Caco-2 (cell line): ENCODE data around the gene SERPINC1. TPM values are rescaled to one million over a fixed set of nuclear protein-coding genes. Genes with fewer than 3 reads are reported as not detected.

ENCODE experiments used
- BruUV-seq: library from RNA; stranded (reverse); fragments of 400-500 nt; replicated peaks from 2 replicates; lab custom pipeline; 2021; lab: Mats Ljungman, UMichigan
- CTCF ChIA-PET: fragments of 300-600 bp; sonication (Branson Sonifier 250); formaldehyde crosslinking; loops from one replicate; lab custom pipeline; 2022; ENCODE audit warnings: antibody characterized with exemption; lab: Charles Lee
- POLR2A ChIA-PET: fragments of 300-600 bp; sonication (Branson Sonifier 250); formaldehyde crosslinking; loops from one replicate; lab custom pipeline; 2022; ENCODE audit warnings: antibody characterized with exemption; lab: Charles Lee
- DNase-seq, 2 experiments: peaks; one replicate each; pipeline versions ENCODE4 v3.0.0 to v3.0.0-alpha.2; 2020 to 2022
- H3K27me3 ChIP-seq: replicated peaks from 2 replicates; pipeline ENCODE4 v1.6.0; 2011; ENCODE audit warnings: low read length; ENCODE audit not compliant: control insufficient read depth, insufficient read depth
- H3K36me3 ChIP-seq: 2 replicates; pipeline ENCODE4 v1.5.1; 2011; ENCODE audit warnings: low read length; ENCODE audit not compliant: control insufficient read depth, insufficient read depth
- H3K4me1 ChIP-seq: fragments of 250-450 bp; sonication (Bioruptor Pico); 2 replicates; pipeline ENCODE4 v1.5.1; 2020; ENCODE audit warnings: mild to moderate bottlenecking
- H3K4me3 ChIP-seq: 2 replicates; pipeline ENCODE4 v1.5.1; 2011; ENCODE audit warnings: low read depth, mild to moderate bottlenecking, control low read depth, low read length
- H3K9me3 ChIP-seq: fragments of 250-450 bp; sonication (Bioruptor Pico); 2 replicates; pipeline ENCODE4 v1.5.1; 2020; ENCODE audit warnings: mild to moderate bottlenecking, moderate library complexity
- H3K27ac Mint-ChIP-seq: one replicate; pipeline ENCODE4 v1.8.0; 2022; ENCODE audit warnings: mixed read lengths; ENCODE audit not compliant: unreplicated experiment
- H3K27me3 Mint-ChIP-seq: one replicate; pipeline ENCODE4 v1.8.0; 2022; ENCODE audit warnings: mixed read lengths; ENCODE audit not compliant: insufficient read depth, unreplicated experiment
- H3K36me3 Mint-ChIP-seq: one replicate; pipeline ENCODE4 v1.8.0; 2022; ENCODE audit warnings: mild to moderate bottlenecking, mixed read lengths; ENCODE audit not compliant: insufficient read depth, unreplicated experiment
- H3K4me1 Mint-ChIP-seq: one replicate; pipeline ENCODE4 v1.8.0; 2022; ENCODE audit warnings: low read depth, mixed read lengths; ENCODE audit not compliant: unreplicated experiment
- H3K4me3 Mint-ChIP-seq: one replicate; pipeline ENCODE4 v1.8.0; 2022; ENCODE audit warnings: mild to moderate bottlenecking, moderate library complexity, mixed read lengths; ENCODE audit not compliant: unreplicated experiment
- H3K9me3 Mint-ChIP-seq: one replicate; pipeline ENCODE4 v1.8.0; 2022; ENCODE audit warnings: mixed read lengths; ENCODE audit not compliant: unreplicated experiment
- intact Hi-C: fragments of 100-400 bp; cut with micrococcal nuclease; formaldehyde crosslinking; loops from one replicate; pipeline ENCODE4 v1.10.0; 2022; ENCODE audit not compliant: unreplicated experiment
- total RNA-seq: library from RNA; stranded (reverse); gene quantifications from 2 replicates; pipeline ENCODE4 v1.2.3, GENCODE V29; 2022
- TF ChIP-seq, protein P1 (sequence below), 2 experiments: fragments of 200-600 bp in 1 of 2; IDR thresholded peaks; 1 replicate in 1 of 2; 2 replicates in 1 of 2; pipeline versions ENCODE4 v1.5.1 to v1.8.0; 2011 to 2022; ENCODE audit warnings: antibody characterized with exemption in 1 of 2, control low read depth in 1 of 2, inconsistent platforms in 1 of 2, low read depth in 1 of 2, low read length in 1 of 2, mild to moderate bottlenecking in 1 of 2, moderate library complexity in 1 of 2; ENCODE audit not compliant: insufficient read depth in 1 of 2, severe bottlenecking in 1 of 2, unreplicated experiment in 1 of 2

SERPINC1 gene
- total RNA-seq, 1 experiment from 2014 or later = 0.98 TPM

DNA sequence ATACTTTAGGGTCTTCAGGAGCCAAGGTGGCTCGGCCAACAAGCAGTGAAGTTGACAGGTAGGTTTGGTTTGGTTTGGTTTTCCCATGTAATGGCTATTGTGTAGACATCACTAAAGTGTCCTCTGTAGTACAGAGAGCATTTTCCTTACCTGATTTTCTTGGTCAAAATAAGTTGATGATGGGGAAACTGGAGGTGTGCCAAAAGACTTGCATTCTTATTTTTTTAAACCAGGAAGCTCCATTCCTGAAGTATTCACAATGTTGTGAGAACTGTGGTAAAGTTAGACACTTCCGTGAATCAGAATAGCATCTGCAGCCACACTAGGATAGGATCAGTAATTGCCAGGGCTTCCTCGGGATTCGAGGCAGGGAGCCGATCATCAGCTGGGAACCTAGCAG lies 46.0 kb downstream of the SERPINC1 start:
- Mint-ChIP-seq H3K4me1 (peaks cover 12% of the 10 kb centered on the region), H3K9me3 (no peaks in the 10 kb centered on the region), H3K4me3 (no peak overlapping the region), H3K27ac (no peak overlapping the region), H3K27me3 (peaks cover 5% of the 10 kb centered on the region), H3K36me3 (peaks cover 29% of the 10 kb centered on the region)
- peaks cover 8% of the 10 kb centered on the region; the same call in 1 of the 2 replicates for H3K4me1 ChIP-seq
- no peak for DNase-seq
- H3K27me3 ChIP-seq = no peaks in the 10 kb centered on the region
- ChIA-PET CTCF (no interaction called here), POLR2A (no interaction called here)
- intact Hi-C loops = no loop called here
- BruUV-seq = no TSS peak
- H3K4me3 ChIP-seq = no peak overlapping the region
- H3K36me3 ChIP-seq = no peaks in the 10 kb centered on the region
- no peaks in the 10 kb centered on the region for H3K9me3 ChIP-seq
- TF ChIP-seq, protein P1, sequence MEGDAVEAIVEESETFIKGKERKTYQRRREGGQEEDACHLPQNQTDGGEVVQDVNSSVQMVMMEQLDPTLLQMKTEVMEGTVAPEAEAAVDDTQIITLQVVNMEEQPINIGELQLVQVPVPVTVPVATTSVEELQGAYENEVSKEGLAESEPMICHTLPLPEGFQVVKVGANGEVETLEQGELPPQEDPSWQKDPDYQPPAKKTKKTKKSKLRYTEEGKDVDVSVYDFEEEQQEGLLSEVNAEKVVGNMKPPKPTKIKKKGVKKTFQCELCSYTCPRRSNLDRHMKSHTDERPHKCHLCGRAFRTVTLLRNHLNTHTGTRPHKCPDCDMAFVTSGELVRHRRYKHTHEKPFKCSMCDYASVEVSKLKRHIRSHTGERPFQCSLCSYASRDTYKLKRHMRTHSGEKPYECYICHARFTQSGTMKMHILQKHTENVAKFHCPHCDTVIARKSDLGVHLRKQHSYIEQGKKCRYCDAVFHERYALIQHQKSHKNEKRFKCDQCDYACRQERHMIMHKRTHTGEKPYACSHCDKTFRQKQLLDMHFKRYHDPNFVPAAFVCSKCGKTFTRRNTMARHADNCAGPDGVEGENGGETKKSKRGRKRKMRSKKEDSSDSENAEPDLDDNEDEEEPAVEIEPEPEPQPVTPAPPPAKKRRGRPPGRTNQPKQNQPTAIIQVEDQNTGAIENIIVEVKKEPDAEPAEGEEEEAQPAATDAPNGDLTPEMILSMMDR (IDR thresholded peaks at IDR 0.05; ENCODE audit: insufficient read depth in 1 of 2, low read depth in 1 of 2, low read length in 1 of 2, severe bottlenecking in 1 of 2, unreplicated experiment in 1 of 2) = no peak

DNA sequence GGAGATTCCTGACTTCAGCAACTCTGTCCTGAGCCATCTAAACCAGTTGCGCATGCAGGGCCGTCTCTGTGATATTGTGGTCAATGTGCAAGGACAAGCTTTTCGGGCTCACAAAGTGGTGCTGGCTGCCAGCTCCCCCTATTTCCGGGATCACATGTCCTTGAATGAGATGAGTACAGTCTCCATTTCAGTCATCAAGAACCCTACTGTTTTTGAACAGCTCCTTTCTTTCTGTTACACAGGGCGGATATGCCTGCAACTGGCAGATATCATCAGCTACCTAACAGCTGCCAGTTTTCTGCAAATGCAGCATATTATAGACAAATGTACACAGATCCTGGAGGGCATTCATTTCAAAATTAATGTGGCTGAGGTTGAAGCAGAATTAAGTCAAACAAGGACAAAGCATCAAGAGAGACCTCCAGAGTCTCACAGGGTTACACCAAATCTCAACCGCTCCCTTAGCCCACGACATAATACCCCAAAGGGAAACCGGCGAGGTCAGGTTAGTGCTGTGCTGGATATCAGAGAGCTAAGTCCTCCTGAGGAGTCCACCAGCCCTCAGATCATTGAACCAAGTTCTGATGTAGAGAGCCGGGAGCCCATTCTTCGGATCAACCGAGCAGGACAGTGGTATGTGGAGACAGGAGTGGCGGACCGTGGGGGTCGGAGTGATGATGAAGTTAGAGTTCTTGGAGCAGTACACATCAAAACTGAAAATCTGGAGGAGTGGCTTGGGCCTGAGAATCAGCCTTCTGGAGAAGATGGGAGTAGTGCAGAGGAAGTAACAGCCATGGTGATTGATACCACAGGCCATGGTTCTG lies 46.7 kb downstream of the SERPINC1 start:
- Histone ChIP-seq H3K36me3 (peaks cover 5% of the 10 kb centered on the region; the same call in 1 of the 2 replicates), H3K9me3 (no peaks in the 10 kb centered on the region), H3K4me1 (peaks cover 10% of the 10 kb centered on the region; the same call in 1 of the 2 replicates), H3K4me3 (no peak overlapping the region), H3K27me3 (no peaks in the 10 kb centered on the region)
- POLR2A ChIA-PET = no interaction called here
- Mint-ChIP-seq H3K27ac (no peak overlapping the region), H3K4me3 (no peak overlapping the region), H3K4me1 (peaks cover 12% of the 10 kb centered on the region), H3K27me3 (peaks cover 5% of the 10 kb centered on the region), H3K36me3 (peaks cover 35% of the 10 kb centered on the region), H3K9me3 (no peaks in the 10 kb centered on the region)
- TF ChIP-seq, protein P1 (IDR thresholded peaks at IDR 0.05; ENCODE audit: insufficient read depth in 1 of 2, low read depth in 1 of 2, low read length in 1 of 2, severe bottlenecking in 1 of 2, unreplicated experiment in 1 of 2) = no peak
- BruUV-seq = no TSS peak
- DNase-seq = no peak
- CTCF ChIA-PET = no interaction called here
- intact Hi-C loops = no loop called here

DNA sequence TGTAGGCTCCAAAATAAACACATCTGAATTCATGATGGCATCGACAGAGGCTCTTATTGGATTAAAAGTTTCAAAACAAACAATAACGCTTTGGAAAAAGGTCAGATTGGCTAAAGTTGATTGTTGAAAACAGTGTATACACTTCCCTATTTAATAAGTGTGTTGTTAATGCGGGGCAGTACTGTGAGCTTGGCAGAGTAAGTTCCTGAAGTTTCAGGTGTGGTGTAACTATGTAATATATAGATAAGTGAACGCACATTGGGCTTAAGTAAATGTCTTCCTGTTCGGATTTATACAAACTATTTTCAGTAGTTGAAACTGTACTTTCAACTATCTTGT lies 48.1 kb downstream of the SERPINC1 start:
- peaks cover 50% of the 10 kb centered on the region for H3K36me3 Mint-ChIP-seq
- peaks cover 13% of the 10 kb centered on the region; the same call in 1 of the 2 replicates for H3K4me1 ChIP-seq
- peaks cover 12% of the 10 kb centered on the region for H3K4me1 Mint-ChIP-seq
- POLR2A ChIA-PET = interaction anchor here (1.0 to 1.7 kb wide), 5 partner anchors 9 to 381 kb away, joined by 3 to 17 read pairs (median 10); partner anchors contain the start of genes DARS2, KLHL20 and RC3H1
- H3K27me3 ChIP-seq = no peaks in the 10 kb centered on the region
- H3K9me3 Mint-ChIP-seq = no peaks in the 10 kb centered on the region
- DNase-seq = no peak
- peaks cover 5% of the 10 kb centered on the region for H3K27me3 Mint-ChIP-seq
- TSS peak; percentile 63 for BruUV-seq
- H3K36me3 ChIP-seq = peaks cover 5% of the 10 kb centered on the region; the same call in 1 of the 2 replicates
- H3K9me3 ChIP-seq = no peaks in the 10 kb centered on the region
- peak overlapping the region; percentile 100 for H3K27ac Mint-ChIP-seq
- H3K4me3 Mint-ChIP-seq = peak overlapping the region; percentile 99
- CTCF ChIA-PET = no interaction called here
- intact Hi-C loops = loop anchor here (2.0 to 5.0 kb wide), 4 partner anchors 58 to 394 kb away; partner anchors contain the start of genes RABGAP1L and RC3H1
- TF ChIP-seq, protein P1 (IDR thresholded peaks at IDR 0.05; ENCODE audit: insufficient read depth in 1 of 2, low read depth in 1 of 2, low read length in 1 of 2, severe bottlenecking in 1 of 2, unreplicated experiment in 1 of 2) = no peak
- H3K4me3 ChIP-seq = peak overlapping the region; percentile 82
